GM12872 (cell line): ENCODE results near the gene ARID4A.

Experiments
- CTCF ChIP-seq: IDR thresholded peaks from 3 replicates; pipeline ENCODE4 v1.5.1; 2011; ENCODE audit warnings: low read depth, mild to moderate bottlenecking, low read length, moderate library complexity; ENCODE audit not compliant: insufficient read depth

ARID4A gene

GRCh38 chr14:58353516-58354299 is 55.4 kb downstream of the ARID4A start:
- no peak for TF ChIP-seq CTCF

GRCh38 chr14:58354808-58355207 is 56.5 kb downstream of the ARID4A start:
- no peak for TF ChIP-seq CTCF

GRCh38 chr14:58356268-58356667 is 57.9 kb downstream of the ARID4A start:
- TF ChIP-seq CTCF = no peak

- peak; percentile 38; the same call in 1 of the 3 replicates for TF ChIP-seq CTCF
Measured at GRCh38 chr14:58362798-58363412, 64.5 kb downstream of the ARID4A start.

GRCh38 chr14:58364316-58364715 is 66.0 kb downstream of the ARID4A start:
- no peak for TF ChIP-seq CTCF

GRCh38 chr14:58367296-58367695 is 68.9 kb downstream of the ARID4A start:
- TF ChIP-seq CTCF = no peak

GRCh38 chr14:58368956-58369355 is 70.6 kb downstream of the ARID4A start:
- no peak for TF ChIP-seq CTCF
